ENCODE results near the gene INPP5A.
"Not testable (repeated sequence)": the region's sequence is repeated elsewhere in the genome, so short reads cannot be mapped to it uniquely, and the experiment has no call there.

The INPP5A gene

DNA sequence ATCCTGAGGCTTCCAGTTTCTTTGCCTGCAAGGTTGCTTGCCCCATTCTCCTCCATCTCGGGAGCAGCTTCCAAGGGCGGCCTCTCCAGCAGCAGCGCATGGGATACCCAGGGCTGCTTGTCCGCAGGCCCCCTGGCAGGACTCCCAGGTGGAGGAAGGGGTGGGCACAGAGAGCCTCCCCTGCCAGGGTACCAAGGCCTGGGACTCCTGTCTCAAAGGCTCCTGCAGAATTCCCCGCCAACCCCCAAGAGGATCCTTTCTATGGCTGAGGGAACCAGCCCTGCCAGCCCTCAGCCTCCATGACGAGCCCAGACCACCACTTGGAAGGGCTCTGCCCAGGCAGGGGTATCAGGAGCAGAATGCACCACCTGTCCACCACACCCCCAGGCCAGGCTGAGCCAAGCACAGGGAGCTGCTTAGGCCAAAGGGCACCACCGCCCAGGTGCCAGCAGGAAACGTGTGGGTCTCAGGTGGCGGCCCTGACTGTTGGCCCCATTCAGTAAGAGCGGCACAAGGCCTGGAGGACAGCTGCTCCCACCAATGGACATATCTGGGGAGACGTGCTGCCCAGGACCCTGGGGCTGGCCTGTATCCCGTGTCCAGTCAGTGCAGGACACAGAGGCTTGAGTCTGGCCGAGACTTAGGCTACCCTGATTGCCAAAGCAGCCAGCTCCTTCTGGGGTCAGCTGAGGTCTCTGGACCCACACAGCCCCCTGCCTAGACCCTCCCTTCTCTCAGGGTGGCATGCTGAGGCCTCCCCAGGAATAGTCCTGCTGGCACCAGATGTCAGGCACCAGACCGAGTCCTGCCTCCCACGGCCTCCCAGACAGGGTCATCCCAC lies 33.8 kb upstream of the INPP5A start:
- DNase-seq (ENCODE audit: low read depth in 2 of 2) = no peak

- DNase-seq (ENCODE audit: low read depth in 2 of 2) = no peak
Measured at GRCh38 chr10:132504501-132505272, 32.9 kb upstream of the INPP5A start.

DNA sequence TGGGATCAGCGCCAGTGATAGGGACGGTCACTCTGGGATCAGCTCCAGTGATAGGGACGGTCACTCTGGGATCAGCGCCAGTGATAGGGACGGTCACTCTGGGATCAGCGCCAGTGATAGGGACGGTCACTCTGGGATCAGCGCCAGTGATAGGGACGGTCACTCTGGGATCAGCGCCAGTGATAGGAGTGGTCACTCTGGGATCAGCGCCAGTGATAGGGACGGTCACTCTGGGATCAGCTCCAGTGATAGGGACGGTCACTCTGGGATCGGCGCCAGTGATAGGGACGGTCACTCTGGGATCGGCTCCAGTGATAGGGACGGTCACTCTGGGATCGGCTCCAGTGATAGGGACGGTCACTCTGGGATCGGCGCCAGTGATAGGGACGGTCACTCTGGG lies 32.0 kb upstream of the INPP5A start:
- not testable (repeated sequence) for DNase-seq (ENCODE audit: low read depth in 2 of 2)

DNA sequence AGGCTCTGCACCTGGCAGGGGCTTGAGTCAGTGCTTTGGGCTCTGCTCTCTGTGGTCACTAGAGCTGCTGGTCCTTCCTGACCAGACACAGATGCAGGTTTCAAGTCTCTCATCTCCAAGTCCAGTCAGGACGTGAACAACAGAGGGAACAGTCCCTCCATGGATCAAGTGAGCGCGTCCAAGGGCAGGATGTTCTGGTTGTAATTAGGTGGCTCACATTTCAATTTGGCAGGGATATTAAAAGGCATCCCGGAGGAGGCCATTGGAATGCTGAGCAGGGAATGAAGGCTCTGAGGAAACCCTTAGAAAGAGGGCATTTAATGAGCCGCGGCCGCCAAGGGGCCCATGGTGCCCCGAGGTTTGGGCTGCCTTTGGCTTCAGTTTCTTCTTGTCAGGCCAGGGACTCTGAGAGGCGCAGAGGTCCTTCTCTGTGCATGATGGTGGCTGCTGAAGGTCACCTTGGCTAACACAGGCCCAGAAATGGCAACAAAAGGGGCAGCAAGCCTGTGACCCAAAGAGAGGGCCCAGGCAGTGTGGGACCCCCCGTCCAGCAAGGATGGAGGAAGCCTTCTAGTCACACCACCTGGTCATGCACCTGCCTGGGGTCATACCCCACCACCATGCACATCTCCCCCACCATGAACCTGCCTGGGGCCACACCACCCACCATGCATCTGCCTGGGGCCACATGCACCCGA lies 30.7 kb upstream of the INPP5A start:
- no peak for DNase-seq (ENCODE audit: low read depth in 2 of 2)

- DNase-seq (ENCODE audit: low read depth in 2 of 2) = no peak
Measured at GRCh38 chr10:132507409-132507955, 30.1 kb upstream of the INPP5A start.

GRCh38 chr10:132507956-132508490 lies 29.6 kb upstream of the INPP5A start:
- no peak for DNase-seq (ENCODE audit: low read depth in 2 of 2)

DNA sequence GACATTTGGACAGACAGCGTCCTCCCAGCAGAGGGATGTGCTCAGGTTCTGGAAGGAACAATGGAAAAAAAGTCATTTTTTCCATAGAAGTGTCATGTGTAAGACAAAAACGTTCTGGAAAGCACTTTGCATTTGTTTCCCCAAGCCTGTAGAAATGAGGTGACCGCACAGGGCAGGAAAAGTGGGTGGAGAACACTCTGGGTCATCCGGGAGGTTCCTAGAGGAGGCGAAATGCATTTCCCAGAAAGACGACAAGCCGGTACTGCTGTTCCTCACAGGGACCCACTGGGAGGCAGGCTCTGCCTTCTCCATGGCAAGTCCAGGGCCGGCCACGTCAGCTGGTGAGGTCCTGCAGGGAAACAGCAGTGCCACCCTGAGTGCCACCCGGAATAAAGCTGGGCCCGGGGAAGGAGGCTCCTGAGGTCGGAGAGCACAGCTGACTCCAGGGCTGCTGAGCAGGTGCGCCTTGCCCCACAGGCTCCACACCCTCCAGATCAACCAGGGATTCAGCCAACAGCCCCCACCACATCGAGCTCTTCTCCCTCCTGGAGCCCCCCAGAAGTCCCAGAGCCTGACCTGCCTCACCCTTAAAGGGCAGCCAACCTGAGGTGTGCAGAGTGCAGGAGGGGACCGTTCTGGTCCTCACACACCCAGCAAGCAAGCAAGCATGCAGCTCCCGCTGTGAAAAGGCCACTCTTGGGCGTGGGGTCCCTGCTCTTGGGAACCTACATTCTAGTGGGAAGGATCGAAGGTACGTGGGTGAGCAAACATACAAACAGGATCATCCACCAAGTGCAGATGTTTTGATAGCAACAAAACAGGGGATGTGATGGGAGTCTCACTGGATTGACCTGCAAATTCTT lies 28.8 kb upstream of the INPP5A start:
- no peak for DNase-seq (ENCODE audit: low read depth in 2 of 2)

- DNase-seq (ENCODE audit: low read depth in 2 of 2) = no peak
Measured at GRCh38 chr10:132509506-132510173, 27.9 kb upstream of the INPP5A start.

GRCh38 chr10:132510174-132510611 lies 27.4 kb upstream of the INPP5A start:
- DNase-seq (ENCODE audit: low read depth in 2 of 2) = no peak

DNA sequence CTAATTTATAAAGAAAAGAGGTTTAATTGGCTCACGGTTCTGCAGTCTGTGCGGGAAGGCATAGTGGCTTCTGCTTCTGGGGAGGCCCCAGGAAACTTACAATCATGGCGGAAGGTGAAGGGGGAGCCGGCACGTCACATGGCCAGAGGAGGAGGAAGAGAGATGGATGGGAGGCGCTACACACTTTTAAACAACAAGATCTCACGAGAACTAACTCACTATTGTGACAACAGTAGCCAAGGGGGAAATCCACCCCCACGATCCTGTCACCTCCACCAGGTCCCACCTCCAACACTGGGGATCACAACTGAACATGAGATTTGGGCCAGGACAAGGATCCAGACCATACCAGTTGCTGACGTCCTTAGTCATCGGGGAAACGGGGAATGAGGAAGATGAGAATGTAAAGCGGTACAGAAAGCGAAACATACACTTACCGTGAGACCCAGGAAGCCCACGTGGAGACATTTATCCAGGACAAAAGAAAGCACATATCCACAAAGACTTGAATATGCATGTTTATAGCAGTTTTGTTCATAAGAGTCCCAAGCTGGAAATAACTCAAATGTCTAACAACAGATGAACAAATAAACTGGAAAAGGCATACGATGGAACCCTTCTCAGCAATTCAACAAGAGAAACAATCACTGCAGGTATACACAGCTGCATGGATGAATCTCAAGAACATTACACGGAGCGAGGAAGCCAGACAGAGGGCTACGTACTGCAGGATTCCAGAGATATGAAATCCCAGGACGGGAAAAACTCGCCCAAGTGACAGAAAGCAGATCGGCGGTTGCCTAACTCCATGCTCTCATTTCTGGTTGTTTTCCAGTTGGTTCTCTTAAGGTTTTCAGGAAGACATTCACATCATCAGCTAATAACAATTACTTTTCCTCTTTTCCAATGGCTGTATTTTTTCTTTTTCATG lies 26.2 kb upstream of the INPP5A start:
- DNase-seq (ENCODE audit: low read depth in 2 of 2) = no peak

DNA sequence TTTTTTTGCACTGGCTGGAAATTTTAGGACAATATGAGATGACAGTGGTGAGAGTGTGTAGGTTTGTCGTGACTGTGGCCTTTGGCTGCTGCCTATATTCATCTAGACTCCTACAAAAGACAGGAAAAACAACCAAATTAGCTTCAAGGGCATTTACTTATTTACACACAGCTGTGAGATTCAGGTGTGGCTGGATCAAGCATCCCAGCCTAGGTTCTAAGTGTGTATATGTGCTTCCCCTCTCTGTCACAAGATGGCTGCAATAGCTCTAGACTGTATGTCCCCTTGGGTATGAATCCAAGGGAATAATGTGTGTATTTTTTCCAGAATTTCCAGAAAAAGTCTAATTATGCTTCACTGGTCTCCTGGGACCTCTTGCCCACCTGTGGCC lies 25.5 kb upstream of the INPP5A start:
- no peak for DNase-seq (ENCODE audit: low read depth in 2 of 2)

- DNase-seq (ENCODE audit: low read depth in 2 of 2) = no peak
Measured at GRCh38 chr10:132512693-132513345, 24.8 kb upstream of the INPP5A start.

DNA sequence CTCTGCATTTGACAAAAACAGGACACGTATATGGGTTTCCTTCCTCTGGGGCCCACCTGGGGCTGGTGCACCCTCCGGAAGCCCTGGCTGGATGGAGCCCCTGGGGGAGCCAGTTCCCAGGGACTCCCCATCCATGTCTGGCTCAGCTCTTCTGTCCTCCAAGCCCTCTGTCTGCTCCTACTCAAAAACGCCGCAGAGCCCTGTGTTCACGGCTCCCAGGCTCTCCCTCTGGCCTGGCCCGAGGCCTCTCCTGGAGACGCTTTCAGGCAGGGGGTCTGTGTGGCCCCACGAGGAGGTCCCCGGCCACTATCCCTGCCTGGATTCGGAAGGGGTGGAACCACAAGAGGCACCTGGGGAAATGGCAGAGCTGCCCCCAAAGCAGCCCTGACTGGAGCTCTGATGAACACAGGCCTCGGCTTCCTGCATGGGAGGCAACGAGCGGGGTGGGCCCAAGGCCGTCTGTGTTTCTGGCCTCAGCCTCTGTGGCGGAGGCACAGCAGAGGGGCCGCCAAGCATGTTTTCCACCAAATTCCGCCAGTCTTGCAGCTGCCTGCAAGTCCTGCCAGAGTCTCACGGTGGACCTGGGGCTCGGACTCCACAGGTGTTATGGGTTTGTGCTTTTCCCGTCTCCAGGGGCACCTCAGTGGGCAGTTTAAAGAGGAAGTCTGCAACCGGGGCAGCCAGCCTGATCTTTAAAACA lies 22.6 kb upstream of the INPP5A start:
- no peak for DNase-seq (ENCODE audit: low read depth in 2 of 2)

- DNase-seq (ENCODE audit: low read depth in 2 of 2) = no peak
Measured at GRCh38 chr10:132515811-132516726, 21.5 kb upstream of the INPP5A start.

- DNase-seq (ENCODE audit: low read depth in 2 of 2) = no peak
Measured at GRCh38 chr10:132516771-132517725, 20.5 kb upstream of the INPP5A start.
